ENCODE measurements around the gene SRP68. TPM values are rescaled to one million over a fixed set of nuclear protein-coding genes. Genes with fewer than 3 reads are reported as not detected.

Gene SRP68
- total and polyA plus RNA-seq, 9 of the 15 experiments (the other 6 are each of a cell fraction or from before 2014, with no cell fraction given): 29.4 to 92.6 (median 36.2) TPM

- Histone ChIP-seq H3K9me1 (ENCODE audit: control insufficient read depth, insufficient read depth, low read length) (no peaks in the 10 kb centered on the region), H3K4me3 (no peak overlapping the region), H3K4me2 (ENCODE audit: insufficient read depth, low read length) (no peak overlapping the region), H3K36me3 (ENCODE audit: control insufficient read depth, insufficient read depth, low read length) (peaks cover 7% of the 10 kb centered on the region; the same call in 2 of the 3 replicates), H3K9ac (ENCODE audit: insufficient read depth in 1 of 2, low read depth in 2 of 2, low read length in 2 of 2) (no peak overlapping the region), H4K20me1 (replicated peaks; ENCODE audit: control insufficient read depth, insufficient read depth, low read length) (no peaks in the 10 kb centered on the region), H3K27me3 (ENCODE audit: control insufficient read depth in 2 of 2, insufficient read depth in 2 of 2, low read length in 2 of 2) (peaks cover 37 to 52% of the 10 kb centered on the region in 2 experiments), H2AFZ (ENCODE audit: low read depth, low read length) (no peak overlapping the region), H3K9me3 (replicated peaks; ENCODE audit: control insufficient read depth, insufficient read depth, low read depth, low read length) (no peaks in the 10 kb centered on the region), H3K27ac (ENCODE audit: extremely low read depth, low read depth, low read length) (no peak overlapping the region), H3K79me2 (ENCODE audit: control insufficient read depth, insufficient read depth, low read length) (no peaks in the 10 kb centered on the region), H3K4me1 (replicated peaks in 1 of 2; ENCODE audit: control insufficient read depth in 2 of 2, insufficient read depth in 2 of 2, low read length in 2 of 2) (peaks cover 0 to 34% of the 10 kb centered on the region in 2 experiments; a peak in 3 of 5 replicates)
- intact Hi-C loops (cut with micrococcal nuclease): loop anchor here (10.0 kb wide), 1 partner anchor 253 kb away; no protein-coding TSS in a partner anchor
- ATAC-seq (no peak), DNase-seq (ENCODE audit: extremely low read depth in 1 of 4, low spot score in 3 of 4) (no peak), FAIRE-seq (no peak)
- WGBS (ENCODE audit: insufficient coverage, low coverage, missing lambda C conversion rate): 17% methylated on average over 14 of the region's 16 CpGs
- ChIA-PET POLR2A (interaction anchor here (0.7 to 1.8 kb wide), 7 partner anchors 11 to 260 kb away, joined by 3 to 5 read pairs (median 4); no protein-coding TSS in a partner anchor), CTCF (ENCODE audit: low intra/inter-chr PET ratio) (no interaction called here)
- in situ Hi-C loops (cut with MboI): loop anchor here (5.0 to 10.0 kb wide), 3 partner anchors 101 to 284 kb away; a partner anchor contains a TSS
- no TSS peak for BruUV-seq (replicated peaks)
- TF ChIP-seq FUS (optimal IDR thresholded peaks at IDR 0.05; ENCODE audit: low read depth, low read length) (no peak), FOXA1 (IDR thresholded peaks at IDR 0.05; ENCODE audit: borderline replicate concordance) (no peak), ZFP36 (IDR thresholded peaks at IDR 0.05; ENCODE audit: low read depth, low read length, partially characterized antibody) (no peak), ZNF282 (CRISPR knock-in tag; IDR thresholded peaks at IDR 0.05) (no peak), ZNF57 (CRISPR knock-in tag; IDR thresholded peaks at IDR 0.05) (no peak), RAD51 (IDR thresholded peaks at IDR 0.05; ENCODE audit: borderline replicate concordance, low read depth) (no peak), RUNX1 (IDR thresholded peaks at IDR 0.05; ENCODE audit: low read depth) (no peak), AFF4 (CRISPR knock-in tag; IDR thresholded peaks at IDR 0.05) (no peak), ZNF175 (CRISPR knock-in tag; IDR thresholded peaks at IDR 0.05; ENCODE audit: low read depth) (no peak), NFIX (CRISPR knock-in tag; IDR thresholded peaks at IDR 0.05; ENCODE audit: low read depth) (no peak), BRCA1 (IDR thresholded peaks at IDR 0.05) (no peak), BRCA1 (CRISPR knock-in tag; IDR thresholded peaks at IDR 0.05) (no peak), ETS2 (tag; IDR thresholded peaks at IDR 0.05; ENCODE audit: borderline replicate concordance, poor library complexity, severe bottlenecking) (no peak), KLF13 (tag; IDR thresholded peaks at IDR 0.05; ENCODE audit: borderline replicate concordance, low read depth) (no peak), ZNF583 (CRISPR knock-in tag; IDR thresholded peaks at IDR 0.05) (no peak)
- TF ChIP-seq, protein P1, sequence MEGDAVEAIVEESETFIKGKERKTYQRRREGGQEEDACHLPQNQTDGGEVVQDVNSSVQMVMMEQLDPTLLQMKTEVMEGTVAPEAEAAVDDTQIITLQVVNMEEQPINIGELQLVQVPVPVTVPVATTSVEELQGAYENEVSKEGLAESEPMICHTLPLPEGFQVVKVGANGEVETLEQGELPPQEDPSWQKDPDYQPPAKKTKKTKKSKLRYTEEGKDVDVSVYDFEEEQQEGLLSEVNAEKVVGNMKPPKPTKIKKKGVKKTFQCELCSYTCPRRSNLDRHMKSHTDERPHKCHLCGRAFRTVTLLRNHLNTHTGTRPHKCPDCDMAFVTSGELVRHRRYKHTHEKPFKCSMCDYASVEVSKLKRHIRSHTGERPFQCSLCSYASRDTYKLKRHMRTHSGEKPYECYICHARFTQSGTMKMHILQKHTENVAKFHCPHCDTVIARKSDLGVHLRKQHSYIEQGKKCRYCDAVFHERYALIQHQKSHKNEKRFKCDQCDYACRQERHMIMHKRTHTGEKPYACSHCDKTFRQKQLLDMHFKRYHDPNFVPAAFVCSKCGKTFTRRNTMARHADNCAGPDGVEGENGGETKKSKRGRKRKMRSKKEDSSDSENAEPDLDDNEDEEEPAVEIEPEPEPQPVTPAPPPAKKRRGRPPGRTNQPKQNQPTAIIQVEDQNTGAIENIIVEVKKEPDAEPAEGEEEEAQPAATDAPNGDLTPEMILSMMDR (IDR thresholded peaks at IDR 0.05 in 2 of 3, conservative IDR thresholded peaks at IDR 0.05 in 1 of 3; ENCODE audit: insufficient read depth in 2 of 3, low read depth in 1 of 3, low read length in 3 of 3): no peak
- TF ChIP-seq, protein P2, sequence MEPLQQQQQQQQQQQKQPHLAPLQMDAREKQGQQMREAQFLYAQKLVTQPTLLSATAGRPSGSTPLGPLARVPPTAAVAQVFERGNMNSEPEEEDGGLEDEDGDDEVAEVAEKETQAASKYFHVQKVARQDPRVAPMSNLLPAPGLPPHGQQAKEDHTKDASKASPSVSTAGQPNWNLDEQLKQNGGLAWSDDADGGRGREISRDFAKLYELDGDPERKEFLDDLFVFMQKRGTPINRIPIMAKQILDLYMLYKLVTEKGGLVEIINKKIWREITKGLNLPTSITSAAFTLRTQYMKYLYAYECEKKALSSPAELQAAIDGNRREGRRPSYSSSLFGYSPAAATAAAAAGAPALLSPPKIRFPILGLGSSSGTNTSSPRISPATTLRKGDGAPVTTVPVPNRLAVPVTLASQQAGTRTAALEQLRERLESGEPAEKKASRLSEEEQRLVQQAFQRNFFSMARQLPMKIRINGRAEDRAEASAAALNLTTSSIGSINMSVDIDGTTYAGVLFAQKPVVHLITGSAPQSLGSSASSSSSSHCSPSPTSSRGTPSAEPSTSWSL (CRISPR knock-in tag; IDR thresholded peaks at IDR 0.05; ENCODE audit: borderline replicate concordance): no peak
Observed at GRCh38 chr17:76007850-76008165, 64.5 kb downstream of the SRP68 start.
